NCI-H1436 treated with DMSO at 0.1 percent for 48 hours (cell line): ENCODE measurements around the gene PSMF1.
A peak's percentile ranks its signal among the peaks of the same experiment; 100 is the strongest.

Experiments used
- DNase-seq: peaks from one replicate; lab custom pipeline; 2025; lab: John Stamatoyannopoulos, UW

Gene PSMF1, protein sequence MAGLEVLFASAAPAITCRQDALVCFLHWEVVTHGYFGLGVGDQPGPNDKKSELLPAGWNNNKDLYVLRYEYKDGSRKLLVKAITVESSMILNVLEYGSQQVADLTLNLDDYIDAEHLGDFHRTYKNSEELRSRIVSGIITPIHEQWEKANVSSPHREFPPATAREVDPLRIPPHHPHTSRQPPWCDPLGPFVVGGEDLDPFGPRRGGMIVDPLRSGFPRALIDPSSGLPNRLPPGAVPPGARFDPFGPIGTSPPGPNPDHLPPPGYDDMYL

DNA sequence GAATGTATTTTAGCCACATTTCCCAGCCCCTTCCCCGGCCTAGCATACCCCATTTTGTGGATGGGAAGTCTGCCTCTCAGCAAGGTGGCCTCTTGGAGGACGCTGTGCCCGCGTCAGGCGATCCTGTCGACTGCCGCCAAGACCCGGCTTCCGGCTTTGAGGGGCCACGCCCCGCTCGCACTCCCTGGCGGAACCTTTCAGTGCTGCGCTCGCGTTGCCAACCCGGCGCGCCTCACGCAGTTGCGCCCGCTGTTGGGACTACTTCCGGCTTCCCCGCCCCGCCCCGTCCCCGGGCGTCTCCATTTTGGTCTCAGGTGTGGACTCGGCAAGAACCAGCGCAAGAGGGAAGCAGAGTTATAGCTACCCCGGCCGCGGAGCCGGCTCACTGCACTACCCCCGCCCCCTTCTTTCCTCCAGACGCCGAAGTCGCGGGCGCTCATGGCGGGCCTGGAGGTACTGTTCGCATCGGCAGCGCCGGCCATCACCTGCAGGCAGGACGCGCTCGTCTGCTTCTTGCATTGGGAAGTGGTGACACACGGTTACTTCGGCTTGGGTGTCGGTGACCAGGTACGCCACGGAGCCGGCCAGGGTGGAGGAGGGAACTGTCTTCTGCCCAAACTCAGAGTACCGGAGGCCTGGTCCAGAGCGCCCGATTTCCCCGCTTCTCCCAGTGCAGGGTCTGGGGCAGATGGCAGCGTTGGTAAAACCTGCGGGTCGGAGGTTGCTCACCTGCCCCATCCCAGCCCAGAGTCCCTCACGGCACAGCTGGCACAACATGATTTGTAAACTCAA is at the start of gene PSMF1:
TSS of gene PSMF1 (plus strand) at position 267 of the 792 bp plus-strand sequence. CDS start at position 439, 172 bp downstream.
- peak; percentile 21 for DNase-seq

DNA sequence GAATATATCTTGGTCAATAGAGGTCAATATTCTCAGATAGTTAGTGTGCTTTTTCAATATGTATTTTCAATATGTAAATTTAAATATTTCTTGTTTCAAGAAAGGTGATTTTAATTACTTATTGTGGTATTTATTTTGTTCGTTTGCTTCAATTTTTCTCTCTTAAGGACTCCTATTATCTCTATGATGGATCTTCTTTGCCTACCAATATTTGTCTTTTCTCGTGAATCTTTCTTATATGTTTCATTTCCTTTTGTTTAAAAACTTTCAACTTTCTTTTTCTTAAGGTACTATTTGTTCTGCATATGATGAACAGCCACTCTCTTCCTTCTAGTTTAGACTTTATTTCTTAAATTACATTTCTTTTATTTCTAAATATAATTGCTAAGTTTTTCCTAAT is 46.1 kb upstream of the PSMF1 start:
- DNase-seq = no peak

DNA sequence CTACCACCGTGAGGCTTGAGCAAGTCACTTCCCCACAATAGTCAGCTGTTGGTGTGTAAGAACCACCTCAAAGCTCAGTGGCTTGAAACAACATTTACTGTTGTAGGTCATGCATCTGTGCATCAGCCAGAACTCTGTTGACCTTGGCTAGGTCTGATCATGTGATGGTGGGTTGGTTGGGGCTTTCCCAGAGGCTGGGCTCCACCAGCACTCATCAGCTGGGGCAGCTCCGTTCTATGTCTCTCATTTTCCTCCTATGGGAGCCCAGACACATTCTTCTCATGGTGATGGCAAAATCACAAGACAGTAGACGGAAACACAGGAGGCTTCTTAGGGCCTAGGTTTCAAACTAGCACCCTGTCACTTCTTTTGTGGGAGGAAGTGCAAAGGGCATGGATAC is 42.8 kb upstream of the PSMF1 start:
- no peak for DNase-seq

DNA sequence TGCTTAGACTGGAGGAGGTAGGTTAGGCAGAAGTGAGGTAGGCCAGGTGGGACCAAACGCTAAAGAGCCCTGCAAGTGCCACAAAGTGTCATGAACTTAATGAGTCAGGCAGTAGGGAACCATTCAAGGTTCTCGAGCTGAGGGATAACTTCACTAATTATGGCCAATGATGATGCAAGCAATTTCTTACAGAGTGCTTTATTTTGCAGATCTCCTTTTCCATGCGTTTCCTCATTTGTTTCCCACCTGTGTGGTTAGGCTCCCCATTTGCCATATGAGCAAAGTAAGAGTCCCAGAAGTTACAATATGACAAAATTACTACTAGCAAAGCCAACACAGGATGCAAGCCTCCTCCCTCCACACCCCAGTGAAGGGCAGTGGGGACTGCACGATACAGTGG is 36.5 kb upstream of the PSMF1 start:
- DNase-seq = no peak

DNA sequence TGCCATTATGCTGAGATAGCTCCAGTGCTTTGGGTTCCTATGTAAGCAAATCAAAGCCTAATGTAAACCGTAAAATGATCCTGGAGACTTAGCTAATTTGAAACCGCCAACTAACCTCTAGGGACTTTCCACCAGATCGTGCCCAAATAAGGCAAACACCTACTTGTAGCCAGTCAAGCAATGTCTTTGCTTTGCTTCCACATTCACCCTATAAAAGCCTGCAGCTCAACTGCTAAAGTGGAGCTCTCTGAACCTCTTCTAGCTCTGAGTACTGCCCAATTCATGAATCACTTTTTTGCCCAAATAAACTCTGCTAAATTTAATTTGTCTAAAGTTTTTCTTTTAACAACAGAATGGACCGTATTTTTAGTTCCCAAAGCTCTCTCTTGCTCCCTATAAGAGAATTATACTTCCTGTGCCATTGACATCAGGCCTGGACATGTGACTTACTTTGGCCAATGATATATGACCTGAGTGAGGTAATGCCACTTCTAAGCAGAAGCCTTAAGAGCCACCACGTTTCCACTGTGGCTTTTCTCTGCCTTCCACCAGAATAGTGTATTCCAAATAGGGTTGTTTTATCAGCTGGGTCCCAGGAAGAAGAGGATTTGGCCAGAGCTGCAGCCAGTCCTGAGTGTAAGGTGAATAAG is 34.8 kb upstream of the PSMF1 start:
- DNase-seq = no peak

DNA sequence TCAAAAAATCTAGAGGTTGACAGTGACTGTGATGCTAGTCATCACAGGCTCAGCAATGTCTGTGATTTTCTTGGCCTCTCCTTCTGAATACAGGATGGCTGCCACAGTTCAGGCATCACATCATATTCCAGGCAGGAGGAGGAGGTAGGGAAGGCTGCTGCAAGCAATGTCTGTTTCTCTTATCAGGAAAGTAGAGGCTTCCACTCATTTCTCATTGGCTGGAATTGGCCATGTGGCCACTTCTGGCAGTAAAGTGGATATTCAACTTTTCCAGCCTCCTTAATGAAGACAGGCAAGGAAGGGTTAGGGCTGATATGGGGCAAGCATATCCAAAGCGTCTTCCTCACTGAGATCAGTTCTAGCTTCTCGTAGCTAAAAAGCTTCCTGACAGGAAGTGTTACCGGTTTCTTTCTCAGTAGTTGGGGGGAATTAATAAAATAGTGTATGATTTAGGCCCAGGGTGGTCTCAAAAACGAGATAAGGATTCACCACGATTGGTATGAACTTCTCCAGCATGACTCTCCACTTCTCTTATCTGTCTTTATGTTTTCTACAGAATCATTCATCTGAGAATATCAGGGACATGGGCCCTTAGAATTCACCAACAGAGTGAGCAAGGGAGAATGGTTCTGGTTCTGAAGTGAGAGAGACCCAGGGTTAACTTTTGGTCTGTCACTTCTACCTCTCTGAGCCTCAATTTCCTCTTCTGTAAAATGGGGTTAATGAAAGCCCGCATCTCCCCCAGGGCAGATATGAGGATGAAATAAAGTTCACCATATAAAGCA is 32.7 kb upstream of the PSMF1 start:
- no peak for DNase-seq

DNA sequence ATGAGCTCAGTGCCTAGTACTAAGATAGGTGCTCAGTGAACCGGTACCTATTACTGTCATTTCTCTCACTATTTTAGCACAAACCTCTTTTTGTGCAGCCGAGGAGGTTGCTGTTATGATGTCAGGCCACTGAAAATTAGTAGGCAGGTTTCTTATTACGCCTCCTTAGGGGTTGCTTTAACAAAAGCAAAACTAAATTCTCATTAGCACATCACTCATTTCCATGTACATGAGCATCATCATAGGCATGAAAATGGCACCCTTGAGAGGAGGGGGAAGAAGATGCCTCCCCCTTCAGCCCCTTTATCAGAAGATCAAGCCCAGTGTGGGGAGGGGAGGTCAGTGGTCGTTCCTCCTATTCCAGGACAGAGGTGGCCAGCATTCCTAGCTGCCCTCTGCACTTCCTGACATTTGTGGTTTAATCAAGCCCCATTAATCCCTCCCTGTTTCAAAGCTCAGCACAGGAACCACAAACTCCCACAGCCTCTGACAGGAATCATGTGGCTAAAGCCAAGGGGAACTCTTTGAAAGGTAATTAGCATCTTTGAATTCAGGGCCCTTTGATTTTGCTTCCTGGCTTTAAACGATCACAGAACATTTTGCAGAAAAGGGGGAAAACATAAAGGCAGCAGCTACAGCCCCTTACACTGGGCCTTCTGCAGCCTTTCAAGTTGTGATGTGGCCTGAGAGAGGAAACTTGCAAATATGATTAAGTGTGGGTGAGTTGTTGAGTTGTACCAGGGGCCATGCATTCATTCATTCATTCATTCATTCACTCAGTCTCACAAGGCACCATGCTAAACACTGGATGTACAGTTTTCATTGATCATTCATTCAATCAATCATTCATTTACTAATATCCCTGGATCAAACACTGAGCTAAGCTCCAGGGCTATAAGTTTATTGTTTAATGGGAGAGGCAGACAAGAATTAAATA is 31.9 kb upstream of the PSMF1 start:
- no peak for DNase-seq

DNA sequence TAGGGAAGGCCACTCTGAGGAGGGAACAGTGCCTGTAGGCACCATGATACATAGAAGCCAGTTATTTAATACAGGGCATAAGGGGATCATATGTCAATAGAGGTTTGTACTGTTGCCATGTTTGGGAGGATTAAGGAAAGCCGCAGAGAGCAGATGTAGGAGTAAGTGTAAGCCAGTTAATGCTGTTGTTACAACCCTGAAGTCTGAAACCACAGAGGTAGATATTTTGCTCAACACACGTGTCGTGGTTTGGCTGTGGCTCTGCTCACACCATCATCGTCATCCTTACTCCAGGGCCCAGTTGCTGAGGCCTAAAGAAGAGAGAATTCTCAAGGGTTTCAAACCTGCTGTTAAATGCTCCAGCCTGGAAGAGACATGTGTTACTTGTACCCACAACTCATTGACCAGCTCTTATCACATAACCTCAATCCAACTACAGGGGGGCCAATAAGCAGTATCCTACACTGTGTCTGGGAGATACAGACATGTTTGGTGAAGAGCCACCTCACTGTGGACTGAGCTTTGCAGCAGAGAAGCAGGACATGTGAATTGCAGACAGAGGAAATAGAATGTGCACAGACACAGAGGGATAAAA is 31.0 kb upstream of the PSMF1 start:
- no peak for DNase-seq

DNA sequence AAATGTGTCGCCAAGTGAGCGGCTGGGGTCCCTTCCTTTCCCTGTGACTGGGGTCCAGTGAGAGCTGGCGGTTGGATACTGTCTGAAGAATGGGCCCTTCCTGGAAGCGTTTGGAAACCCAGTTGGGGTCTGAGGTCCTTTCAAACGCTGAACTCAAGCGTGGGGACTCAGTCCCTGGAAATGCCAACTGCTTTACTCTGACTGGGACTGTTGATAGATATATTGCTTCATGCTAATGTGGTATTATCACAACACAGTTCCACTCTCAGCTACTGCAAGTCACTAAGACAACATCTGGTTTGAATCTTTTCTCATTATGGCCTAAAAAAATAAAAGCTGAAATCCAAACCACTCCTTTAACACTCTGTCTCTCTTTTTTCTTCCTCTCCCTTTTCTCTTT is 23.7 kb upstream of the PSMF1 start:
- no peak for DNase-seq

DNA sequence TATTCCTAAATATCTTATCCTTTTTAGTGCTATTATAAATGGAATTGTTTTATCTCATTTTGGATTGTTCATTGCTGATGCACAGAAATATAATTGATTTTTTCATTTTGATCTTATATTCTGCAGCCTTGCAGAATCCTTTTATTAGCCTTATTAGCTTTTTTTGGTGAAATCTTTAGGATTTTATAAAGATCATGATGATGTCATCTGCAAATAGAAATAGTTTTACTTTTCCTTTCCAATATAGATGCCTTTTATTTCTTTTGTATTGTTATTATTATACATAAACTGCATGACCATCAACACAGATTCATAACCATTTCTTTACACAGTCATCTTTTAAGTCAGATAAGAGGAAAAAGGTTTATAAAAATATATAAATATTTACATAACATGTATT is 16.9 kb upstream of the PSMF1 start:
- DNase-seq = no peak

DNA sequence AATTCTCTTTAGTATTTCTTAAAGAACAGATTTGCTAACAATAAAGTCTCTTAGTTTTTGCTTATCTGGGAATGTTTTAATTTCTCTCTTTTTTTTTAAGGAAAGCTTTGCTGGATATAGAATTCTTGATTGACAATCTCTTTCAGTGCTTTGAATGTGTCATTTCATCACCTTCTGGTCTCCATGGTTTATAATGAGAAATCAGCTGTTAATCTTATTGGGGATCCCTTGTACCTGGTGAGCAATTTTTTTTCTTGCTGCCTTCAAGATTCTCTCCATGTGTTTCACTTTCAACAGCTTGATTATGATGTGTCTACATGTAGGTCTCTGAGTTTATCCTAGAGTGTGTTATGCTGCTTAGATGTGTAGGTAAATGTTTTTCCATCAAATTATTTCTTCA is 16.4 kb upstream of the PSMF1 start:
- DNase-seq = no peak

DNA sequence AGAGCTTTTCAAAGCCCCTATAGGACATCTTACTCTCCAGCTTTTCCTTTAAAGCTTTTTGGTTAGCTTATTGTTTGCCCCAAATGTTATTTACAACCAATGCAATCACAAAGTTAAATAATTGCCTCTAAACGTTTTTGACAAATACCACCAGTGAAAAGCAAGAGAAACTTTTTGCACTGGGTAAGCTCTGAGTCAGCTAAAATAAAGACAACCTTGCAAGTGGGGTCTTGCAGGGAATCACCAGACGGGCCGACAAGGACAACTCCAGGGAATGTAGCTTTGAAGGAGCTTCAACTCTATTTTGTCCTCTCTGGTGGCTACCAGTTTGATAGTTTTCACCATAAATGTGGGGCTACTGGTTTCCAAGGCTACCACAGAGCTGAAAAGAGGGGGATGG is 14.7 kb upstream of the PSMF1 start:
- DNase-seq = no peak

DNA sequence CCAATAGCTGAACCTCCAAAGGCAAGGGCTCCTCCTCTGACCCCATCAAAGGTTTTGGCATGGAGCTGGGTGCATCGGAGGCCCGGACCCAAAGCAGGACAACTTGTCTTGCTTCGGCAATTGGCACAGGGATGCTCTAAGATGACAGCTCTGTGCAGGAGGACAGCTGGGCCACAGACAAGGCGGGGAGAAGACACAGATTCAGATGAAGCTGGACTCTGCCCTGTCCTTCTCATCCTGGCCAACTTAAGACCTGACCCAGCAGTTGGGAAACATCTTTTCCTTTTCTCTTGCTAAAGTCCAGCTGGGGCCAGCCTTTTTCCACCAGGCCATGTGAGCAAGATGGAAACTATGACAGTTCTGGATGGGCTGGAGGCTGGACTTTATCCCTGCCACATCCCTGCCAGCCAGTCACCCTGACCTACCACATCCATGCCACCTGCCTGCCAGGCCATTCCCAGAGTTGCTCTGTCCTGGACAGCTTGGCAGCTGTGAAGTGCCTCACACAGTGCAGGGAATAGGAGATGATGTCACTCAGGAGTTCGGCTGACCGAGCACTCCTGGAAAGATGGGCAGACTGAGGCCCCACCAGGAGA is 12.7 kb upstream of the PSMF1 start:
- DNase-seq = no peak

DNA sequence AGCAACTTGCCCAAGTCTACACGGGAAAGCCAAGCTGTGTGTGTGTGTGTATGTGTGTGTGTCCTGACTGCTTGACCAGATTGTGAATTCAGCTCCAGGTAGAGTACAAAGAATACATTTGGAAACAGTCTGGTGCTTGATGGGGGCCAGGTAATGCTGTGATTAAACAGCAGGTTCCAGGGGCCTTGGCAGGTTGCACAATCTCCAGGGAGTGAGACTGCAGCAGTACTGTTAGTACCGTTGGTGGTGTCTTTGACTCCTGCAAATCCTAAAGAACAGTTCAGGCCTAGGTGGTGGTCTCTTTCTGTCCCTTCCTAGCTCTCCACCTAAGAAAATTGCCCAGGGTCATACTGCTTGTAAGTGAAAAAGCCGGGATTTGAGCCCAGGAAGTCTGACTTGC is 11.2 kb upstream of the PSMF1 start:
- no peak for DNase-seq

DNA sequence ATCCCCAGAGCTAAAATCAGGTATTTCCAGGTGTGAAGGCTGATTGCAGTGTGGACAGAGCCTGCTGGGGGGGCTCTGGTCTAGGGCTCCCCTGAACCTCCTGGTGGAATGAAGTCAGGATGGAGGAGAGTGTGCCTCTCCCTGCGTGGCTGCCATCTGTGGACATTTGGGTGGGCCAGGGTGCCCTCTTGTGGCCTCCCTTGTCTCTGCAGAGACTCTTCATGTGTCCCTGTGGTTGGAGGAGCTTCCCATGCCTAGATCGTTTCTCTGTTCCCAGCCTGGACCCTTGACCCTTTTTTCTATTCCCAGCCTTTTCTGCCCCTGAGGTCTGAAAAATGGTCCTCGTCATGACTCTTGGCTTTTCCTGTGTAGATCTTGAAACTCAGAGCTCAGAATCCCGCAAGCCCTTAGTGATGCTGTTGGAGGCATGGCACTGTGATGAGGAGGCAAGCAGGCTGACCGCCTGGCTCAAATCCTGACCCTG is 9.9 kb upstream of the PSMF1 start:
- no peak for DNase-seq

DNA sequence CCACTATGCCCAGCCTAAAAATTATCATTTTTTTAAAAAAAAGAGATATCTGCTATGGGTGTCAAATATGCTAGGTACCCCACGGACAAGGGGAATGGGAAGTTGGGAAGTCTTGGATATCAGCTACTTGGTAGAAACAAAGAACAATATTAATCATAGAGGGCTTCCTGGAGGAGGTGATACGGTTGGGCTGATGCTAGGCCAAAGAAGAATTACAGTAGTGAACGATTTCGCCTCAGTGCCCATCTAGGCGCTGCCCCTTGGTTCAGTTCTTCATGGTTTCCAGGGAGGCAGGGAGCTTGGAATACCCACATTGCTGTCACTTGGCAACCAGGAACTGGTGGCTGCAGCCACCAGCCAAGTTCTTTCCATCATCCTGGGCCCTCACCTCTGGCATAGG is 5.5 kb upstream of the PSMF1 start:
- no peak for DNase-seq

DNA sequence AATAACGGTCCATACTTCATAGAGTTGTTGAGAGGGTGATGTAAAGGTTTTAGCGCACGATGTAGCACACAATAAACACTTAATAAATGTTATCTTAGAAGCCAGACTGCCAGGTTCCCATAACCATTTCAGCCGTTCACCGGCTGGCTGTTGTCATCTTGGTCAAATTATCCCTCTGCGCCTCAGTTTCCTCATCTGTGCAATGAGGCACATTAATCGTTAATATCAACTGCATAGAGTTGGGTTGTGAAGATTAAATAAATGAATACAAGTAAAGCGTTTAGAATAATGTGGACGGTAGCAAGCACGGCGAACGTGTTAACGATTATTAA is 432 bp upstream of the PSMF1 start:
- DNase-seq = no peak

DNA sequence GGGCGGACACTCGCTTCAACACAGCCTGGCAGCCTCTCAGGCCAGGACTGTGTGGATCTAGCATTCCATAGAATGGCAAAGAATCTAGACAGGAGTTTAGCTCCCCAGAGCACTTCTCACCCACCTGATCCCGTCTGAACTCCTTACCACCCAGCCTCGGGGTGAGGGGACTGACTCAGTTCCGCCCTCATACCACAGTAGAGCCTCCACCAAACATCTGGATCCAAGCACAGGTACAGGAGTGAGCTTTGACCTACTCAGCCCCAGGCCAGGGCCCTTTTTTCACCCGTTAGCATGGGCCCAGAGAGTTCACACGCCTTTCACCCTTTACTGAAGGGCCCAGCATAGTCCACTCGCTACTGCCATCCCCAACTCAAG is 715 bp downstream of the PSMF1 start:
- DNase-seq = no peak

DNA sequence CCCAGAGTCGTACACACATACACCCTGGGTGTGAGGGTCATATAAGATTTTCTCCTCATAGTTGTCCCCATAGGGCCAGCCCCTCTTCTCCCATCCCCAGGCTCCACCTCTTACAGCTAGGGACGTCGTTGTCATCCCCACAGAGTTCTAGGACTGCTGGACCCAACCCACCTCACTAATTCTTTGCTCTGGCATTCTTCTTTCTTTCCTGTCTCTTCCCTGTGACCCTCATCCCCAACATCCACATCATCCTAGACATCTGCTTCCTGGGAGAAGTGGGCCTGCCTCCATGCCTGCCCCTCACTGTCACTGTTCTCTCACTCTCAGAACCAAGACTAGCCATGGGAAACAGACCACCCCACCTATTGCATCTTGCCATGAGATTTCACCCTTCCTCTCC is 1.1 kb downstream of the PSMF1 start:
- no peak for DNase-seq

DNA sequence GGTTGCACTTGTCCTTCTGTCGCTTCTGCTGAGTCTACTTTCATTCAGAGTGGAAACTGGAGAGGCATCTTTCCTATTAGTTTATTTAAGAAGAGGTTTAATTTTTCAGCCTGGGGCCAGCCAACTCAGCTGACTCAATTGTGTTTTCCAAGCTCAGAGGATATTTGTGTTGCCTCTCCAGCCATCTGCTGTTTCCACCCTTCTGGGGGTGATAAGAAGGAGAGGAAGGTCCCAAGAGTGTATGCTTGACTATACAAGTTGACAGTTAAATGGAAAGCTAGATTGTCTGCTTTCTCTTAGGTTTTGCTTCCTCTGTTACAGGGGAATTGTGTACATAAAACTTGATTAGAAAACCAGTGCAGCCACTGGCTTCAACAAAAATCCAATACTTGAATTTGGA is 3.0 kb downstream of the PSMF1 start:
- no peak for DNase-seq
